Measurements from ENCODE around the gene MGME1. TPM values are rescaled to one million over a fixed set of nuclear protein-coding genes. Genes with fewer than 3 reads are reported as not detected.

Gene MGME1
- total and polyA plus RNA-seq, 2 of the 13 experiments (the other 11 are each of a cell fraction or from before 2014, with no cell fraction given): 36.7 to 66.6 TPM

GRCh38 chr20:17946572-17947473 lies 22.0 kb upstream of the MGME1 start:
- Histone ChIP-seq H3K4me3 (replicated peaks in 1 of 3; ENCODE audit: insufficient read depth in 1 of 3, low read depth in 2 of 3, low read length in 3 of 3) (no peak overlapping the region), H3K79me2 (ENCODE audit: insufficient read depth, low read length) (peaks cover 54% of the 10 kb centered on the region), H4K20me1 (ENCODE audit: insufficient read depth, low read length) (peaks cover 23% of the 10 kb centered on the region), H3K4me1 (ENCODE audit: insufficient read depth, low read length) (peaks cover 6% of the 10 kb centered on the region; the same call in 1 of the 2 replicates), H3K27ac (ENCODE audit: extremely low read length, insufficient read depth, low read length) (no peak overlapping the region), H3K36me3 (replicated peaks in 1 of 2; ENCODE audit: control insufficient read depth in 1 of 2, insufficient read depth in 2 of 2, low read length in 2 of 2) (peaks cover 59 to 95% of the 10 kb centered on the region in 2 experiments), H2AFZ (ENCODE audit: low read length) (no peak overlapping the region), H3K9me3 (ENCODE audit: low read length) (no peaks in the 10 kb centered on the region), H3K9ac (ENCODE audit: insufficient read depth, low read depth, low read length) (no peak overlapping the region), H3K27me3 (ENCODE audit: control insufficient read depth in 1 of 2, insufficient read depth in 2 of 2, low read length in 2 of 2) (no peaks in the 10 kb centered on the region), H3K4me2 (ENCODE audit: low read depth, low read length) (no peak overlapping the region)
- DNase-seq (ENCODE audit: low spot score): no peak
- TF ChIP-seq RBFOX2 (IDR thresholded peaks at IDR 0.05; ENCODE audit: low read depth, low read length) (peak; percentile 66), POLR2A (IDR thresholded peaks at IDR 0.05; ENCODE audit: insufficient read depth in 1 of 2, low read depth in 2 of 2, low read length in 2 of 2) (peak; percentile 4 to 49; a peak in 1 of 4 replicates), SSRP1 (CRISPR knock-in tag; IDR thresholded peaks at IDR 0.05) (peak; percentile 89), NAIF1 (CRISPR knock-in tag; IDR thresholded peaks at IDR 0.05; ENCODE audit: borderline replicate concordance) (no peak), SATB2 (CRISPR knock-in tag; IDR thresholded peaks at IDR 0.05) (no peak), AGO2 (optimal IDR thresholded peaks at IDR 0.05; ENCODE audit: low read depth, low read length) (peak; percentile 81), POLR2AphosphoS5 (IDR thresholded peaks at IDR 0.05; ENCODE audit: low read depth, low read length) (peak; percentile 55; the same call in 1 of the 2 replicates), IRX3 (CRISPR knock-in tag; IDR thresholded peaks at IDR 0.05; ENCODE audit: borderline replicate concordance, low read depth) (0 out of 2 replicates have a peak, but pooled peaks have one; percentile 46), RBM22 (optimal IDR thresholded peaks at IDR 0.05; ENCODE audit: low read length) (peak; percentile 94), ZNF20 (CRISPR knock-in tag; IDR thresholded peaks at IDR 0.05) (no peak)
- TF ChIP-seq, protein P1, sequence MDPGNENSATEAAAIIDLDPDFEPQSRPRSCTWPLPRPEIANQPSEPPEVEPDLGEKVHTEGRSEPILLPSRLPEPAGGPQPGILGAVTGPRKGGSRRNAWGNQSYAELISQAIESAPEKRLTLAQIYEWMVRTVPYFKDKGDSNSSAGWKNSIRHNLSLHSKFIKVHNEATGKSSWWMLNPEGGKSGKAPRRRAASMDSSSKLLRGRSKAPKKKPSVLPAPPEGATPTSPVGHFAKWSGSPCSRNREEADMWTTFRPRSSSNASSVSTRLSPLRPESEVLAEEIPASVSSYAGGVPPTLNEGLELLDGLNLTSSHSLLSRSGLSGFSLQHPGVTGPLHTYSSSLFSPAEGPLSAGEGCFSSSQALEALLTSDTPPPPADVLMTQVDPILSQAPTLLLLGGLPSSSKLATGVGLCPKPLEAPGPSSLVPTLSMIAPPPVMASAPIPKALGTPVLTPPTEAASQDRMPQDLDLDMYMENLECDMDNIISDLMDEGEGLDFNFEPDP (CRISPR knock-in tag; conservative IDR thresholded peaks at IDR 0.05): 0 out of 2 replicates have a peak, but pooled peaks have one; percentile 12
- TF ChIP-seq, protein P2, sequence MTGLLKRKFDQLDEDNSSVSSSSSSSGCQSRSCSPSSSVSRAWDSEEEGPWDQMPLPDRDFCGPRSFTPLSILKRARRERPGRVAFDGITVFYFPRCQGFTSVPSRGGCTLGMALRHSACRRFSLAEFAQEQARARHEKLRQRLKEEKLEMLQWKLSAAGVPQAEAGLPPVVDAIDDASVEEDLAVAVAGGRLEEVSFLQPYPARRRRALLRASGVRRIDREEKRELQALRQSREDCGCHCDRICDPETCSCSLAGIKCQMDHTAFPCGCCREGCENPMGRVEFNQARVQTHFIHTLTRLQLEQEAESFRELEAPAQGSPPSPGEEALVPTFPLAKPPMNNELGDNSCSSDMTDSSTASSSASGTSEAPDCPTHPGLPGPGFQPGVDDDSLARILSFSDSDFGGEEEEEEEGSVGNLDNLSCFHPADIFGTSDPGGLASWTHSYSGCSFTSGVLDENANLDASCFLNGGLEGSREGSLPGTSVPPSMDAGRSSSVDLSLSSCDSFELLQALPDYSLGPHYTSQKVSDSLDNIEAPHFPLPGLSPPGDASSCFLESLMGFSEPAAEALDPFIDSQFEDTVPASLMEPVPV (CRISPR knock-in tag; IDR thresholded peaks at IDR 0.05): peak; percentile 57; the same call in 1 of the 2 replicates
- no peak for ATAC-seq
- WGBS (ENCODE audit: low lambda C conversion rate): 86% methylated on average over 6 of the region's 6 CpGs
- ChIA-PET POLR2A (interaction anchor here (1.4 to 1.8 kb wide), 2 partner anchors 9 to 14 kb away, joined by 4 read pairs; no protein-coding TSS in a partner anchor), CTCF (ENCODE audit: low intra/inter-chr PET ratio, low total read pairs) (no interaction called here)
- in situ Hi-C loops (cut with HindIII; ENCODE audit: extremely low pct_ligation_motif_present, low pct_unique_long_range_greater_than_20kb) (no loop called here), intact Hi-C loops (cut with micrococcal nuclease; ENCODE audit: unreplicated experiment) (no loop called here)
- no TSS peak for BruUV-seq (replicated peaks)
- FAIRE-seq: no peak

All from HepG2 (cell line).